Transverse colon (tissue), 4 donors: ENCODE data around the gene CAST. TPM values are rescaled to one million over a fixed set of nuclear protein-coding genes. Genes with fewer than 3 reads are reported as not detected.
A peak's percentile ranks its signal among the peaks of the same experiment; 100 is the strongest.

Experiments
- DNase-seq: peaks from one replicate; pipeline ENCODE4 v3.0.0-alpha.2; 2019
- H3K27ac ChIP-seq, 4 donors: fragments of 200-600 bp; sonication (generic); 2 replicates each; pipeline ENCODE4 v1.5.1; 2016 to 2018; ENCODE audit warnings: inconsistent platforms in 4 of 4
- H3K27me3 ChIP-seq: fragments of 200-600 bp; sonication (generic); 2 replicates; pipeline ENCODE4 v1.5.1; 2017; ENCODE audit warnings: inconsistent platforms
- H3K36me3 ChIP-seq, 4 donors: fragments of 200-600 bp; sonication (generic); 2 replicates each; pipeline ENCODE4 v1.5.1; 2017 to 2019; ENCODE audit warnings: inconsistent platforms in 4 of 4
- H3K4me1 ChIP-seq, 4 donors: fragments of 200-600 bp; sonication (generic); 2 replicates each; pipeline ENCODE4 v1.5.1; 2017 to 2020; ENCODE audit warnings: inconsistent platforms in 4 of 4
- H3K4me3 ChIP-seq, 4 donors: fragments of 200-600 bp; sonication (generic); 1 replicate in 1 of 4; 2 replicates in 3 of 4; pipeline versions ENCODE4 v1.5.1 to v1.6.1; 2017 to 2019; ENCODE audit warnings: inconsistent platforms in 4 of 4
- H3K9me3 ChIP-seq, 2 donors: fragments of 200-600 bp; sonication (generic); 2 replicates each; pipeline ENCODE4 v1.5.1; 2017 to 2019; ENCODE audit warnings: inconsistent platforms in 2 of 2
- EP300 ChIP-seq: sonication (generic); formaldehyde crosslinking; IDR thresholded peaks from one replicate; pipeline ENCODE4 v1.6.1; 2017; ENCODE audit warnings: antibody characterized with exemption, low read depth
- POLR2A ChIP-seq: fragments of 450-650 bp; IDR thresholded peaks from one replicate; pipeline ENCODE4 v1.6.1; 2016; ENCODE audit warnings: antibody characterized with exemption, mild to moderate bottlenecking, moderate library complexity
- POLR2AphosphoS5 ChIP-seq, 3 donors: sonication (generic); formaldehyde crosslinking; IDR thresholded peaks; one replicate each; pipeline ENCODE4 v1.6.1; 2016; ENCODE audit warnings: antibody characterized with exemption in 3 of 3
- WGBS, 2 donors: methylation state at CpG; one replicate each; pipeline ENCODE4 v1.1.5; 2018; ENCODE audit warnings: low coverage in 1 of 2; 5-methylcytosine and 5-hydroxymethylcytosine counted together
- in situ Hi-C, 4 donors: fragments of 200-750 bp; cut with MboI; loops; one replicate each; pipeline versions ENCODE4 v1.15.0 to v1.15.1; 2017; ENCODE audit warnings: low sequenced_read_pairs in 3 of 4, low pct_ligation_motif_present in 1 of 4, low pct_unique_long_range_greater_than_20kb in 1 of 4
- intact Hi-C: fragments of 100-400 bp; cut with DNase I; formaldehyde crosslinking; loops from one replicate; pipeline ENCODE4 v1.15.1; 2023; ENCODE audit warnings: low total_unique reads
- total RNA-seq, 4 donors: library from RNA; depleted of rRNA; stranded (reverse); fragments of >200 nt; gene quantifications; one replicate each; pipeline ENCODE4 v1.1.0, GENCODE V29; 2016
- TF ChIP-seq, protein P1 (sequence below), 5 experiments: fragments of 200-600 bp in 3 of 5; fragments of 450-650 bp in 2 of 5; sonication (generic) in 3 of 5; IDR thresholded peaks; 1 replicate in 2 of 5; 2 replicates in 3 of 5; pipeline ENCODE4 v1.5.1; 2016 to 2017; ENCODE audit warnings: antibody characterized with exemption in 5 of 5, inconsistent platforms in 3 of 5, mild to moderate bottlenecking in 2 of 5, moderate library complexity in 1 of 5

The CAST gene
- total RNA-seq, 4 donors from 2014 or later, result 237 to 556 (median 335) TPM

DNA sequence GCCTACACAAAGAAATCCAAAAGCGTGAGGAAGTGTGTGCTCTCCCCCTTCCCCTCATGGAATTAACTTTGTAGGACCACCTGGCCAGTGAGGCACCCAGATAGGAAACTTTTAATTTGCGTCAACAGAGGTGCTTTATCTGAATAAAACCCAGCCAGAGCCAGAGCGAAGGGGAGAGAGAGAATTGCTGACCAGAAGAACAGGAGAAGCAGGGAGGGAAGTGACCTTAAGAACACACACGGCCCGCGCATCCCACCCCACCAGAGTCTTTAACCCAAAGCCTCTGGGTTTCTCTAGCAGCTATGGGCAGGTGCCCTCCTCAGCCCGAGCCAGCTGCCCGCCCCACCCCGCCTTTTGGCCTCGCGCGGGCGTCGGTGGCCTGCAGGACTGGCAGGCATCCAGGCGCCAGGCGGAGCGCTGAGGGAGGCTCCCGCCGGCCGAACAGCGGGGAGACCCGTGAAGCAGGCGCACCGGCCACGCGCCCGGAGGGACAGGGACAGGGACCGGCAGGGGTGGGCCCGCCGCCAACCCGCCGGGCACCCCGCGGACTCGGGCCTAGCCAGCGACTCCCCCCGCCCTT lies 145.0 kb downstream of the CAST start:
- no peaks in the 10 kb centered on the region for H3K36me3 ChIP-seq
- 2 to 17% methylated on average over 1 to 15 of the region's 37 CpGs for WGBS, 2 donors
- no peak for TF ChIP-seq POLR2A
- TF ChIP-seq, protein P1, sequence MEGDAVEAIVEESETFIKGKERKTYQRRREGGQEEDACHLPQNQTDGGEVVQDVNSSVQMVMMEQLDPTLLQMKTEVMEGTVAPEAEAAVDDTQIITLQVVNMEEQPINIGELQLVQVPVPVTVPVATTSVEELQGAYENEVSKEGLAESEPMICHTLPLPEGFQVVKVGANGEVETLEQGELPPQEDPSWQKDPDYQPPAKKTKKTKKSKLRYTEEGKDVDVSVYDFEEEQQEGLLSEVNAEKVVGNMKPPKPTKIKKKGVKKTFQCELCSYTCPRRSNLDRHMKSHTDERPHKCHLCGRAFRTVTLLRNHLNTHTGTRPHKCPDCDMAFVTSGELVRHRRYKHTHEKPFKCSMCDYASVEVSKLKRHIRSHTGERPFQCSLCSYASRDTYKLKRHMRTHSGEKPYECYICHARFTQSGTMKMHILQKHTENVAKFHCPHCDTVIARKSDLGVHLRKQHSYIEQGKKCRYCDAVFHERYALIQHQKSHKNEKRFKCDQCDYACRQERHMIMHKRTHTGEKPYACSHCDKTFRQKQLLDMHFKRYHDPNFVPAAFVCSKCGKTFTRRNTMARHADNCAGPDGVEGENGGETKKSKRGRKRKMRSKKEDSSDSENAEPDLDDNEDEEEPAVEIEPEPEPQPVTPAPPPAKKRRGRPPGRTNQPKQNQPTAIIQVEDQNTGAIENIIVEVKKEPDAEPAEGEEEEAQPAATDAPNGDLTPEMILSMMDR (IDR thresholded peaks at IDR 0.05), result no peak
- no peak for TF ChIP-seq EP300
- peak; percentile 11 to 71 (median 14) for TF ChIP-seq POLR2AphosphoS5 (IDR thresholded peaks at IDR 0.05)
- DNase-seq, result peak; percentile 88
- H3K4me1 ChIP-seq, result peaks cover 14 to 55% (median 32%) of the 10 kb centered on the region in 4 donors
- no peaks in the 10 kb centered on the region for H3K27me3 ChIP-seq
- peak overlapping the region; percentile 97 to 100 (median 100) for H3K27ac ChIP-seq
- H3K9me3 ChIP-seq, result no peaks in the 10 kb centered on the region
- in situ Hi-C loops, result no loop called here
- intact Hi-C loops, result no loop called here
- peak overlapping the region; percentile 69 to 90 (median 88) for H3K4me3 ChIP-seq

DNA sequence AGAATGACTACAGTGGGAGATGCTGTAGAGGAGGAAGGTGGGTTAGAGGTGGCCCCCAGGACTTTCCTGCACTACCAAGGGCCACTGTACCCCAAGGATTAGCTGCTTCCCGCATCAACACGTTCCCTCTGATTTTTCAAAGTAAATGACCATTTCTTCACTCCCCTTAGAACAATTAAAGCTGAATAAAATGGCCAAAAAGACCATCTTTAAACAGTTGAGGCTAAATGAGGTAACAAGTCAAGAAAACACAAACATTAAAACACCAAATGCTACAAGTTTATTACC lies 146.3 kb downstream of the CAST start:
- no peak for DNase-seq
- WGBS, 2 donors, result 0 to 13% methylated on average over 1 to 2 of the region's 2 CpGs
- Histone ChIP-seq H3K36me3 (no peaks in the 10 kb centered on the region), H3K9me3 (no peaks in the 10 kb centered on the region), H3K27me3 (no peaks in the 10 kb centered on the region), H3K27ac (peak overlapping the region; percentile 97 to 100 (median 100)), H3K4me1 (peaks cover 7 to 42% (median 25%) of the 10 kb centered on the region in 4 donors), H3K4me3 (peak overlapping the region; percentile 19 to 90 (median 78))
- in situ Hi-C loops (no loop called here), intact Hi-C loops (no loop called here)
- TF ChIP-seq POLR2A (no peak), EP300 (no peak)

DNA sequence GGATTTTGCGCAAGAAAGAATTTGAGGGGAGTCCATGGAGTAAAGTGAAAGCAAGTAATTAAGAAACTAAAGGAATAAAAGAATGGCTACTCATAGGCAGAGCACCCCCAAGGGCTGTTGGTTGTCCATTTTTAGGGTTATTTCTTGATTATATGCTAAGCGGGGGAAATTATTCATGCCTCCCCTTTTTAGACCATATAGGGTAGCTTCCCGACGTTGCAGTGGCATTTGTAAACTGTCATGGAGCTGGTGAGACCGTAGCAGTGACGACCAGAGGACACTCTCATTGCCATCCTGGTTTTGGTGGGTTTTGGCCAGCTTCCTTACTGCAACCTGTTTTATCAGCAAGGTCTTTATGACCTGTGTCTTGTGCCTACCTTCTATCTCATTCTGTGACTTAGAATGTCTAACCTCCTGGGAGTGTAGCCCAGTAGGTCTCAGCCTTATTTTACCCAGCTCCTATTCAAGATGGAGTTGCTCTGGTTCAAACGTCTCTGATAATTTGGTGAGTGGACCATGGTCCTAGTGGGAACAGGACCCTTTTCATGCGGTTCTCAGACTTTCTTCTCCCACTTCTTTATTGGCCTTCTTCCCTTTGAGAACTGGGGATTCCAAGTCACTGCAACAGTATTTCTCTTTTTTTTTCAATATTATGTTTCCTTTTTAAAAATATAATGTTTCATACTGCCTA lies 146.8 kb downstream of the CAST start:
- no peaks in the 10 kb centered on the region for H3K36me3 ChIP-seq
- peak overlapping the region; percentile 97 to 100 (median 100) for H3K27ac ChIP-seq
- no peaks in the 10 kb centered on the region for H3K9me3 ChIP-seq
- H3K4me1 ChIP-seq, result peaks cover 7 to 37% (median 22%) of the 10 kb centered on the region in 4 donors
- H3K27me3 ChIP-seq, result no peaks in the 10 kb centered on the region
- TF ChIP-seq EP300, result no peak
- no peak for TF ChIP-seq POLR2A
- TF ChIP-seq POLR2AphosphoS5 (IDR thresholded peaks at IDR 0.05), result no peak
- TF ChIP-seq, protein P1 (IDR thresholded peaks at IDR 0.05), result no peak
- peak overlapping the region in 1 of 4 donors; percentile 87 for H3K4me3 ChIP-seq
- intact Hi-C loops, result no loop called here
- no peak for DNase-seq
- in situ Hi-C loops, result no loop called here
- WGBS, 2 donors, result 75 to 87% methylated on average over 5 to 8 of the region's 8 CpGs

DNA sequence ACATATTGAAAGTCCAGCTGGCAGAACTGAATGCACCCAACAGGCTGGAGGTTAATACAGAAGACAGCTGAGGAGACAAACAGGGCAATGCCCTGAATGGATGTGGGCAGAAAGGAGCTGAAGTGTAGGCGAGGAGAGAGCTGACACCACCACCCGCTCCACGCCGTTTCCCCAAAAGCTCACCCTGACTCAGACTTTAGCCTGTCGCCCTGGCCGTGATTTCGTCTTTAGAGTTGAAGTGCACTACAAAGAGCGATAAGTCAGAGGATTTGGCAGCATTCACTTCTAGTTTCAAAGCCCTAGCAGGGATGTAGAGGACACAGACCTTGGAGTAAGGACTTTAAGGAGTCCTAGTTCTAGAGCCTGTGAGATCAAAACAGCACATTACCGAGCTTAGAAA lies 147.7 kb downstream of the CAST start:
- in situ Hi-C loops (no loop called here), intact Hi-C loops (no loop called here)
- DNase-seq, result no peak
- 89 to 98% methylated on average over 3 to 9 of the region's 9 CpGs for whole genome bisulfite sequencing, 2 donors
- Histone ChIP-seq H3K27me3 (no peaks in the 10 kb centered on the region), H3K4me1 (peaks cover 7 to 28% (median 19%) of the 10 kb centered on the region in 4 donors), H3K4me3 (no peak overlapping the region), H3K9me3 (no peaks in the 10 kb centered on the region), H3K27ac (no peak overlapping the region), H3K36me3 (no peaks in the 10 kb centered on the region)
- TF ChIP-seq, protein P1 (IDR thresholded peaks at IDR 0.05), result no peak
- TF ChIP-seq POLR2AphosphoS5 (IDR thresholded peaks at IDR 0.05) (no peak), POLR2A (no peak), EP300 (no peak)
